Measurements from ENCODE around the gene CPXM2. TPM values are rescaled to one million over a fixed set of nuclear protein-coding genes. Genes with fewer than 3 reads are reported as not detected.

CPXM2 gene
- total RNA-seq, 6 donors from 2014 or later = 0.61 to 10.2 (median 3.1) TPM

- no peaks in the 10 kb centered on the region for H3K27me3 ChIP-seq
- DNase-seq = no peak
- H3K4me1 ChIP-seq = no peaks in the 10 kb centered on the region
- TF ChIP-seq CTCF (IDR thresholded peaks at IDR 0.05) (no peak), EP300 (IDR thresholded peaks at IDR 0.05) (no peak), POLR2AphosphoS5 (IDR thresholded peaks at IDR 0.05) (no peak), POLR2A (IDR thresholded peaks at IDR 0.05) (no peak)
- no peak overlapping the region for H3K27ac ChIP-seq
- no peaks in the 10 kb centered on the region for H3K36me3 ChIP-seq
- ATAC-seq (ENCODE audit: low FRiP score in 2 of 2) = no peak
- WGBS, 2 donors = 81% methylated on average over 20 of the region's 20 CpGs
- H3K4me3 ChIP-seq = no peak overlapping the region
- no peaks in the 10 kb centered on the region for H3K9me3 ChIP-seq
Measured at GRCh38 chr10:123858907-123859652, 32.5 kb downstream of the CPXM2 start.

GRCh38 chr10:123858077-123858681 lies 33.4 kb downstream of the CPXM2 start:
- no peak overlapping the region for H3K4me3 ChIP-seq
- H3K36me3 ChIP-seq = no peaks in the 10 kb centered on the region
- ATAC-seq (ENCODE audit: low FRiP score in 2 of 2) (peak in 1 of 2 donors; percentile 17), DNase-seq (no peak)
- 71 to 74% methylated on average over 9 of the region's 9 CpGs for WGBS, 2 donors
- H3K9me3 ChIP-seq = no peaks in the 10 kb centered on the region
- no peak overlapping the region for H3K27ac ChIP-seq
- no peak for TF ChIP-seq EP300 (IDR thresholded peaks at IDR 0.05)
- TF ChIP-seq CTCF (IDR thresholded peaks at IDR 0.05) = no peak
- TF ChIP-seq POLR2AphosphoS5 (IDR thresholded peaks at IDR 0.05) = no peak
- TF ChIP-seq POLR2A (IDR thresholded peaks at IDR 0.05) = no peak
- no peaks in the 10 kb centered on the region for H3K27me3 ChIP-seq
- no peaks in the 10 kb centered on the region for H3K4me1 ChIP-seq

- no peak for ATAC-seq (ENCODE audit: low FRiP score in 2 of 2)
- Histone ChIP-seq H3K27me3 (no peaks in the 10 kb centered on the region), H3K9me3 (no peaks in the 10 kb centered on the region), H3K4me3 (no peak overlapping the region), H3K27ac (no peak overlapping the region), H3K36me3 (no peaks in the 10 kb centered on the region), H3K4me1 (no peaks in the 10 kb centered on the region)
- no peak for DNase-seq
- 87 to 90% methylated on average over 14 to 19 of the region's 19 CpGs for WGBS, 2 donors
- TF ChIP-seq CTCF (IDR thresholded peaks at IDR 0.05) = no peak
- TF ChIP-seq POLR2AphosphoS5 (IDR thresholded peaks at IDR 0.05) = no peak
- TF ChIP-seq POLR2A (IDR thresholded peaks at IDR 0.05) = no peak
- TF ChIP-seq EP300 (IDR thresholded peaks at IDR 0.05) = no peak
Measured at GRCh38 chr10:123857616-123858015, 34.0 kb downstream of the CPXM2 start.

- Histone ChIP-seq H3K4me3 (no peak overlapping the region), H3K36me3 (no peaks in the 10 kb centered on the region), H3K9me3 (no peaks in the 10 kb centered on the region), H3K27me3 (no peaks in the 10 kb centered on the region), H3K4me1 (no peaks in the 10 kb centered on the region), H3K27ac (no peak overlapping the region)
- 55 to 62% methylated on average over 7 of the region's 7 CpGs for WGBS, 2 donors
- DNase-seq (no peak), ATAC-seq (ENCODE audit: low FRiP score in 2 of 2) (peak in 1 of 2 donors; percentile 59)
- TF ChIP-seq CTCF (IDR thresholded peaks at IDR 0.05) (no peak), POLR2AphosphoS5 (IDR thresholded peaks at IDR 0.05) (no peak), POLR2A (IDR thresholded peaks at IDR 0.05) (no peak), EP300 (IDR thresholded peaks at IDR 0.05) (no peak)
Measured at GRCh38 chr10:123855008-123855684, 36.5 kb downstream of the CPXM2 start.
